RWPE1 (cell line): ENCODE measurements around the gene AKR7A3.
"Not testable (repeated sequence)": the region's sequence is repeated elsewhere in the genome, so short reads cannot be mapped to it uniquely, and the experiment has no call there.

Source experiments
- CTCF ChIA-PET: fragments of 350-600 bp; sonication (Branson Sonifier 250); formaldehyde crosslinking; extraction: SDS; loops from one replicate; lab custom pipeline; 2021; lab: Yijun Ruan, JAX
- POLR2A ChIA-PET: fragments of 400-600 bp; formaldehyde crosslinking; extraction: SDS; loops from one replicate; lab custom pipeline; 2020; ENCODE audit warnings: antibody characterized with exemption; ENCODE audit not compliant: low non-redundant PET; lab: Yijun Ruan, JAX
- DNase-seq: peaks from one replicate; pipeline ENCODE4 v3.0.0; 2012; ENCODE audit warnings: low spot score
- H3K27ac ChIP-seq: fragments of 450-650 bp; 2 replicates; pipeline ENCODE4 v1.5.1; 2017
- CTCF ChIP-seq: fragments of 450-650 bp; conservative IDR thresholded peaks from 2 replicates; pipeline ENCODE4 v1.5.1; 2017; ENCODE audit warnings: low read depth, mild to moderate bottlenecking

AKR7A3 gene

GRCh38 chr1:19284881-19285280, 3.7 kb downstream of the AKR7A3 start:
- ChIA-PET CTCF (interaction anchor here (1.1 kb wide), 1 partner anchor 366 kb away, joined by 6 read pairs; no protein-coding TSS in a partner anchor), POLR2A (no interaction called here)
- TF ChIP-seq CTCF: no peak
- no peak for DNase-seq
- no peak overlapping the region for H3K27ac ChIP-seq

- ChIA-PET POLR2A (no interaction called here), CTCF (no interaction called here)
- no peak for DNase-seq
- no peak for TF ChIP-seq CTCF
- no peak overlapping the region for H3K27ac ChIP-seq
Measured at GRCh38 chr1:19283891-19284290, 4.7 kb downstream of the AKR7A3 start.

- no peak overlapping the region for H3K27ac ChIP-seq
- ChIA-PET POLR2A (no interaction called here), CTCF (interaction anchor here (0.6 to 0.7 kb wide), 2 partner anchors 28 to 379 kb away, joined by 3 read pairs; no protein-coding TSS in a partner anchor)
- no peak for TF ChIP-seq CTCF
- no peak for DNase-seq
Measured at GRCh38 chr1:19274636-19275035, 13.9 kb downstream of the AKR7A3 start.

- H3K27ac ChIP-seq, DNase-seq, POLR2A ChIA-PET: not testable (repeated sequence)
- CTCF ChIA-PET: interaction anchor here (0.6 kb wide), 1 partner anchor 380 kb away, joined by 3 read pairs; no protein-coding TSS in a partner anchor
Measured at GRCh38 chr1:19273844-19274531, 14.6 kb downstream of the AKR7A3 start.

GRCh38 chr1:19273106-19273843, 15.3 kb downstream of the AKR7A3 start:
- ChIA-PET POLR2A (no interaction called here), CTCF (no interaction called here)
- no peak for DNase-seq
- no peak overlapping the region for H3K27ac ChIP-seq
- no peak for TF ChIP-seq CTCF

GRCh38 chr1:19272064-19272463, 16.5 kb downstream of the AKR7A3 start:
- ChIA-PET CTCF (interaction anchor here (0.7 kb wide), 1 partner anchor 305 kb away, joined by 4 read pairs; no protein-coding TSS in a partner anchor), POLR2A (no interaction called here)
- H3K27ac ChIP-seq: no peak overlapping the region
- no peak for TF ChIP-seq CTCF
- DNase-seq: no peak

- DNase-seq, H3K27ac ChIP-seq, POLR2A ChIA-PET: not testable (repeated sequence)
- CTCF ChIA-PET: interaction anchor here (0.7 kb wide), 1 partner anchor 289 kb away, joined by 3 read pairs; no protein-coding TSS in a partner anchor
Measured at GRCh38 chr1:19270343-19270730, 18.2 kb downstream of the AKR7A3 start.
